ENCODE data around the gene CCBE1.
"Not testable (repeated sequence)": the region's sequence is repeated elsewhere in the genome, so short reads cannot be mapped to it uniquely, and the experiment has no call there.

Gene CCBE1

GRCh38 chr18:59697236-59697932 is at the start of gene CCBE1:
Gene CCBE1, minus strand, starts transcription at chr18:59697423.
- DNase-seq, result peak in 15 of 56 donors; percentile 0 to 47 (median 8)

- no peak for DNase-seq
Observed at GRCh38 chr18:59744271-59744721, 47.1 kb upstream of the CCBE1 start.

GRCh38 chr18:59743566-59743965 is 46.3 kb upstream of the CCBE1 start:
- no peak for DNase-seq

GRCh38 chr18:59742325-59743111 is 45.3 kb upstream of the CCBE1 start:
- no peak for DNase-seq

- DNase-seq, result no peak
Observed at GRCh38 chr18:59740141-59740540, 42.9 kb upstream of the CCBE1 start.

GRCh38 chr18:59737776-59738300 is 40.6 kb upstream of the CCBE1 start:
- DNase-seq, result no peak

- DNase-seq, result not testable (repeated sequence)
Observed at GRCh38 chr18:59737335-59737734, 40.1 kb upstream of the CCBE1 start.

GRCh38 chr18:59736061-59736460 is 38.8 kb upstream of the CCBE1 start:
- no peak for DNase-seq

- DNase-seq, result no peak
Observed at GRCh38 chr18:59735269-59735860, 38.1 kb upstream of the CCBE1 start.

GRCh38 chr18:59733421-59733820 is 36.2 kb upstream of the CCBE1 start:
- DNase-seq, result no peak

GRCh38 chr18:59730896-59731295 is 33.7 kb upstream of the CCBE1 start:
- DNase-seq, result no peak

GRCh38 chr18:59729781-59730180 is 32.6 kb upstream of the CCBE1 start:
- DNase-seq, result no peak

- DNase-seq, result no peak
Observed at GRCh38 chr18:59728816-59729215, 31.6 kb upstream of the CCBE1 start.

- DNase-seq, result no peak
Observed at GRCh38 chr18:59725142-59725541, 27.9 kb upstream of the CCBE1 start.

GRCh38 chr18:59724103-59724502 is 26.9 kb upstream of the CCBE1 start:
- no peak for DNase-seq

- no peak for DNase-seq
Observed at GRCh38 chr18:59721931-59722330, 24.7 kb upstream of the CCBE1 start.

GRCh38 chr18:59721211-59721610 is 24.0 kb upstream of the CCBE1 start:
- no peak for DNase-seq

GRCh38 chr18:59719544-59720181 is 22.4 kb upstream of the CCBE1 start:
- DNase-seq, result no peak

- DNase-seq, result no peak
Observed at GRCh38 chr18:59718464-59719157, 21.4 kb upstream of the CCBE1 start.

GRCh38 chr18:59718108-59718463 is 20.9 kb upstream of the CCBE1 start:
- no peak for DNase-seq

GRCh38 chr18:59717291-59717690 is 20.1 kb upstream of the CCBE1 start:
- DNase-seq, result no peak

Measured in nucleus accumbens (tissue), 56 donors.